Vagina (tissue), 2 donors: ENCODE data around the gene SPART.

Experiments used
- POLR2A ChIP-seq, 2 donors: fragments of 450-650 bp; IDR thresholded peaks; one replicate each; pipeline ENCODE4 v1.6.1; 2017; ENCODE audit warnings: antibody characterized with exemption in 2 of 2, mild to moderate bottlenecking in 2 of 2, moderate library complexity in 2 of 2
- POLR2AphosphoS5 ChIP-seq, 2 donors: sonication (generic); formaldehyde crosslinking; IDR thresholded peaks; one replicate each; pipeline ENCODE4 v1.9.0; 2017; ENCODE audit warnings: antibody characterized with exemption in 2 of 2, mild to moderate bottlenecking in 2 of 2, low read depth in 1 of 2; ENCODE audit not compliant: insufficient read depth in 1 of 2
- TF ChIP-seq, protein P1 (sequence below), 3 experiments: fragments of 450-650 bp in 2 of 3; fragments of 200-600 bp in 1 of 3; sonication (generic) in 1 of 3; IDR thresholded peaks; one replicate each; pipeline ENCODE4 v1.5.1; 2017 to 2019; ENCODE audit warnings: antibody characterized with exemption in 3 of 3, mild to moderate bottlenecking in 2 of 3, moderate library complexity in 2 of 3

DNA sequence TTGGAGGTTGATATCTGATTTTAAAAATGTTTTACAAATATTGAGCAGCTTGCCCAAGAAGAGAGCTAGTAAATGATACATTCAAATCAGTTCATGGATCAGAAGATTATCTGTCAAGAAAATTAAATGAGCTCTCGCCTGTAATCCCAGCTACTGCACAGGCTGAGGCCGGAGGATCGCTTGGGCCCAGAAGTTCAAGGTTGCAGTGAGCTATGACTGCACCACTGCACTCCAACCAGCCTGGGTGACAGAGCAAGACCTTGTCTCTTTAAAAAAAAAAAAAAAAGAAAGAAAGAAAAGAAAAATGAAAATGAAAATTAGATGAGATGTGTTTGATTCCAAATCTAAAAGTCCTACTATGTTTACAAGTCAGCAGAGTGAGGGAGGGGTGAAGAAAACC, 2.4 kb downstream of the SPART start:
- TF ChIP-seq, protein P1, sequence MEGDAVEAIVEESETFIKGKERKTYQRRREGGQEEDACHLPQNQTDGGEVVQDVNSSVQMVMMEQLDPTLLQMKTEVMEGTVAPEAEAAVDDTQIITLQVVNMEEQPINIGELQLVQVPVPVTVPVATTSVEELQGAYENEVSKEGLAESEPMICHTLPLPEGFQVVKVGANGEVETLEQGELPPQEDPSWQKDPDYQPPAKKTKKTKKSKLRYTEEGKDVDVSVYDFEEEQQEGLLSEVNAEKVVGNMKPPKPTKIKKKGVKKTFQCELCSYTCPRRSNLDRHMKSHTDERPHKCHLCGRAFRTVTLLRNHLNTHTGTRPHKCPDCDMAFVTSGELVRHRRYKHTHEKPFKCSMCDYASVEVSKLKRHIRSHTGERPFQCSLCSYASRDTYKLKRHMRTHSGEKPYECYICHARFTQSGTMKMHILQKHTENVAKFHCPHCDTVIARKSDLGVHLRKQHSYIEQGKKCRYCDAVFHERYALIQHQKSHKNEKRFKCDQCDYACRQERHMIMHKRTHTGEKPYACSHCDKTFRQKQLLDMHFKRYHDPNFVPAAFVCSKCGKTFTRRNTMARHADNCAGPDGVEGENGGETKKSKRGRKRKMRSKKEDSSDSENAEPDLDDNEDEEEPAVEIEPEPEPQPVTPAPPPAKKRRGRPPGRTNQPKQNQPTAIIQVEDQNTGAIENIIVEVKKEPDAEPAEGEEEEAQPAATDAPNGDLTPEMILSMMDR (IDR thresholded peaks at IDR 0.05) = no peak
- TF ChIP-seq POLR2A (IDR thresholded peaks at IDR 0.05) = no peak
- no peak for TF ChIP-seq POLR2AphosphoS5 (IDR thresholded peaks at IDR 0.05; ENCODE audit: insufficient read depth in 1 of 2, low read depth in 1 of 2)
